ENCODE data around the gene LARGE1.

Gene LARGE1

DNA sequence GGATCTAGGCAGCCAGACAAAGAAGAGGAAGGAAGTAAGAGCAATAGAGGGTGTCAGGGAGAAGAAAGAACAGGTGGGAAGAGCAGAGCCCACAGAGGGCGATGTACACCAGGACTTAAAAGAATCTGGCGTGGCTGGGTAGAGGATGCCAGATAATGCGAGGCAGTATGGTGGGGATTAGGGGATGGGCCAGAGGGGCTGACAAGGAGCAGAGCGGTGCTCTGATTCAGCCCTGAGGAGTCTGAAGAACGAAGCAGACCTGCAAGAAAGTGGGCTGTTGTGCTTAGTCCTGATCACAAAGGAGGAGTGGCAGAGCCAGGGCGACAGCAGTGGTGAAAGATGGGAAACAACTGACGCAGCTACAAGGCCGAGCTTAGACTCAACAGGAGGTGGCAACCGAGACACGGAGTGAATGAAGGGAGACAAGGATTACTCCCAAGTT is 163.7 kb downstream of the LARGE1 start:
- H3K4me3 ChIP-seq (ENCODE audit: low read depth, low read length): no peak overlapping the region
- TF ChIP-seq, protein P1, sequence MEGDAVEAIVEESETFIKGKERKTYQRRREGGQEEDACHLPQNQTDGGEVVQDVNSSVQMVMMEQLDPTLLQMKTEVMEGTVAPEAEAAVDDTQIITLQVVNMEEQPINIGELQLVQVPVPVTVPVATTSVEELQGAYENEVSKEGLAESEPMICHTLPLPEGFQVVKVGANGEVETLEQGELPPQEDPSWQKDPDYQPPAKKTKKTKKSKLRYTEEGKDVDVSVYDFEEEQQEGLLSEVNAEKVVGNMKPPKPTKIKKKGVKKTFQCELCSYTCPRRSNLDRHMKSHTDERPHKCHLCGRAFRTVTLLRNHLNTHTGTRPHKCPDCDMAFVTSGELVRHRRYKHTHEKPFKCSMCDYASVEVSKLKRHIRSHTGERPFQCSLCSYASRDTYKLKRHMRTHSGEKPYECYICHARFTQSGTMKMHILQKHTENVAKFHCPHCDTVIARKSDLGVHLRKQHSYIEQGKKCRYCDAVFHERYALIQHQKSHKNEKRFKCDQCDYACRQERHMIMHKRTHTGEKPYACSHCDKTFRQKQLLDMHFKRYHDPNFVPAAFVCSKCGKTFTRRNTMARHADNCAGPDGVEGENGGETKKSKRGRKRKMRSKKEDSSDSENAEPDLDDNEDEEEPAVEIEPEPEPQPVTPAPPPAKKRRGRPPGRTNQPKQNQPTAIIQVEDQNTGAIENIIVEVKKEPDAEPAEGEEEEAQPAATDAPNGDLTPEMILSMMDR (IDR thresholded peaks at IDR 0.05; ENCODE audit: low read depth, low read length): no peak

DNA sequence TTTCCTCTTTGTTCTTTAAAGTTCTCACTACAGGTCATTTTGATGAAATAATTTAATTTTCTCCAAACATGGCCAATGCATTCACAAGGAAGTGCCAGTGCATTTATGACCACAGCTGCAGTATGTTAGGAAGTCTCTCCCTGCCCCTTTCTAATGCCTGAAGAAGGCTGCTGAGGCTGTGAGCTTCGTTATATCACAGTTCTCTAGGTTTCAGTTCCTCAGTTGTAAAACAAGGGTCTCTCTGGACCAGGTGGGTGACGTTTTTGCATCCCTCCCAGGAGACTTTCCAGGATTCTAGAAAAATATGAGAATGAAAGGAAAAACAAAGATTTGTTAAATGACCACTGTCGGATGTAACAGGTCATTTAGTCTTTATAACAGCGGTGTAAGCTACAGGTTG is 171.6 kb downstream of the LARGE1 start:
- no peak overlapping the region for H3K4me3 ChIP-seq (ENCODE audit: low read depth, low read length)
- TF ChIP-seq, protein P1 (IDR thresholded peaks at IDR 0.05; ENCODE audit: low read depth, low read length): no peak

DNA sequence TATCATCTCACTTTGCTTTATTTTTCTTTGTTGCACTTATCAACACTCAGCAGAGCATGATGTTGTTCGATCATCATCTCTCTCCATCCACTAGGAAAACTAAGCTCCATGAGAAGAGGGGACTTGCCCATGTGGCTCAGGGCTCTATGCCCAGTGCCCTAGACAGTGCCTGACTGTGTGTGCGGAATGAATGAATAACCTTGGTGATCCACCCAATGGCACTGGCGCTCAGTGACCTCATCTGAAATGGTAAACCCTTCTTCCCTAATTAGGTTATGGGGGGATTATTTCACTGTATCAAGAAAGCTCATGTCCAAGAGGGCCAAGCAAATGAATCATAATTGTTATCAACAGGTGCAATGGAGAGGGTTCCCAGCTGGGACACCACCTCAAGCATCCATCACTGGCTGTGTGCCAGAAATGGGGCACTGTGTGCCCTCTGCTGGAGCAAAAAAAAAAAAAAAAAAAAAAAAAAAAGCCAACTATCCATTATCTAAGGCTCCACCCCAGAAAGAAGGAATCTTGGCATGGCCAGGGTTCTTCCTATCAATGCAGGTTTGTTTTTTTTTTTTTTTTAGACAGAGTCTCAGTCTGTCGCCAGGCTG is 172.6 kb downstream of the LARGE1 start:
- TF ChIP-seq, protein P1 (IDR thresholded peaks at IDR 0.05; ENCODE audit: low read depth, low read length): no peak
- H3K4me3 ChIP-seq (ENCODE audit: low read depth, low read length): no peak overlapping the region

DNA sequence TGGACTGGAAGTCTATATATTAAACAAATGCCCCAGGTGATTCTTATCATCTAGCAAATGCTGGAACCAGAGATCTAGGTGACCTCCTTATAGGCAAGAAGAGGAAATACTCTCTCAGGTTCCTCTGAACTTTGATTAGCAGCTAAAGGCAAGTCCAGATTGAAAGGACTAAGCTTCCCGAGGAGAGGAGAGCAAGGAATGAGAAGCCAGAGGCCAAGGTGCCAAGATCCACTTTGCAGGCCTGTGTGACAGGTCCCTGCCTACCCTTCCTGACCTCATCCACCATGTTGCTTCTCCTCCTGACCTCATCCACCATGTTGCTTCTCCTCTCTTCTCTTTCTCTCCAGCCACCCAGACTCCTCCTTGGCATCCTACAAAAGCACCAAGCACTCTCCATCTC is 173.2 kb downstream of the LARGE1 start:
- TF ChIP-seq, protein P1 (IDR thresholded peaks at IDR 0.05; ENCODE audit: low read depth, low read length): no peak

DNA sequence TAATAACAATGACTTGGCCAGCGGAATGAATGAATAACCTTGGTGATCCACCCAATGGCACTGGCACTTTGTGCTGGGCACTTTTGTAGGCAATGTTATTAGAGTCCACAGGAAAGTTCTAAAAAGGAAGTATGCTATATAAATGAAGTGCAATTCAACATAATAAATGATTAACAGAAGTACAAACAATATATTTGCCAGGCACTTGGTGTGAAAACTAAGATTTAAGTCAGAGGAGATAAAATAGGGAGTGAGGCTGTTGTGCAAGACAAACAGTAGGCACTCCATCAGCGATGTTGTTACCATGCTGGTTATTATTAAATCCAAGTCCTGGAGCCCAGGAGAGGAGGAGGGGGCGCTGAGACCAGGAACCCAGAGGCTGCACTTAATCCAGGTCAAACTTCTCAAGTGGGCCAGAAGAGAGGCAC is 173.8 kb downstream of the LARGE1 start:
- H3K4me3 ChIP-seq (ENCODE audit: low read depth, low read length): no peak overlapping the region
- TF ChIP-seq, protein P1 (IDR thresholded peaks at IDR 0.05; ENCODE audit: low read depth, low read length): no peak

More for the DNA sequence above, 173.2 kb downstream of the LARGE1 start:
- no peak overlapping the region for H3K4me3 ChIP-seq (ENCODE audit: low read depth, low read length)

DNA sequence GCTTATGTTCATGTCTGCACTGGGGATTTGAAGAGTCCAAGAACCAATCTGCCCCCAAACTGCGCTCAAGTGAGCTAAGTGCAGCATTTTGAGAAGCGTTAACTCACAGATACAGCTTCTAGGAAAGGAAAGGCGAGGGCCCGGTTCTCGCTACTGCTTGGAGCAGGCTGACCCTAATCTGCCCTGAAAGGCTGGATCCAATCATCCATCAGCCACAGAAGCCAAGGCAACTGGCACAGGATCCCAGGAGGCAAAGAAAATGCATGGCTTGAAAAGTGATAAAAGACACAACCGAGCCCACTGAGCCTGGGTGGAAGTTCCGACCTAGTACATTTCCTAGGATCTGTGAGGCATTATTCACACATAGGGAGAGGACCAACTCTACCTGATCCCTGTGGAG is 174.8 kb downstream of the LARGE1 start:
- H3K4me3 ChIP-seq (ENCODE audit: low read depth, low read length): no peak overlapping the region
- TF ChIP-seq, protein P1 (IDR thresholded peaks at IDR 0.05; ENCODE audit: low read depth, low read length): no peak

DNA sequence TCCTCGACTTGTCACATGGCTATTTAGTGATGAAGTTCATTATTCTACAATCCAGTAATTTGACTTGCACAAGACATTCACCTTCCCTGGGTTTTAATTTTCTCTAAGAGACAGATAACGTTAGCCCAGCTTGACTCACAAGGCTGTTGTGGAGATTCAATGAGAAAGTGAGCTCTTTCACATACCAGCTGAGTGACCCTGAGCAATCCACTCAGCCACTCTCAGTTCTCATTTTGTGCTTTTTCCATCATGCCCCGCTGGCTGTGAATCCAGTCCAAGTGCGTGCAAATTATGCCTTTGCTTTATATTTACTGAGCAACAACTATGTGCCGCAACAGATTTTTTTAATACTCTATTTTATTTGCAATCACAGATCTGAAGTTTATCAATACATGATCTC is 176.5 kb downstream of the LARGE1 start:
- no peak overlapping the region for H3K4me3 ChIP-seq (ENCODE audit: low read depth, low read length)
- TF ChIP-seq, protein P1 (IDR thresholded peaks at IDR 0.05; ENCODE audit: low read depth, low read length): no peak
